IPS DF 19.7 (cell line): ENCODE results near the gene PCDH9.

Source experiments
- DNase-seq: peaks from one replicate; pipeline ENCODE4 v3.0.0-alpha.2; 2013; ENCODE audit warnings: low read depth, low spot score

The PCDH9 gene

GRCh38 chr13:66972659-66973058, 257.5 kb downstream of the PCDH9 start:
- no peak for DNase-seq

GRCh38 chr13:66971004-66971403, 259.1 kb downstream of the PCDH9 start:
- DNase-seq: no peak

GRCh38 chr13:66969291-66969690, 260.8 kb downstream of the PCDH9 start:
- no peak for DNase-seq

- DNase-seq: no peak
Observed at GRCh38 chr13:66967811-66968597, 262.1 kb downstream of the PCDH9 start.

GRCh38 chr13:66965181-66965580, 265.0 kb downstream of the PCDH9 start:
- no peak for DNase-seq

GRCh38 chr13:66962953-66963352, 267.2 kb downstream of the PCDH9 start:
- DNase-seq: no peak

- no peak for DNase-seq
Observed at GRCh38 chr13:66958611-66959010, 271.5 kb downstream of the PCDH9 start.

- no peak for DNase-seq
Observed at GRCh38 chr13:66952507-66952906, 277.6 kb downstream of the PCDH9 start.

GRCh38 chr13:66951426-66951825, 278.7 kb downstream of the PCDH9 start:
- no peak for DNase-seq

GRCh38 chr13:66950666-66951065, 279.5 kb downstream of the PCDH9 start:
- no peak for DNase-seq

GRCh38 chr13:66948910-66949309, 281.2 kb downstream of the PCDH9 start:
- no peak for DNase-seq

GRCh38 chr13:66943530-66943929, 286.6 kb downstream of the PCDH9 start:
- no peak for DNase-seq

- DNase-seq: no peak
Observed at GRCh38 chr13:66940113-66940512, 290.0 kb downstream of the PCDH9 start.

GRCh38 chr13:66937423-66937822, 292.7 kb downstream of the PCDH9 start:
- DNase-seq: no peak

GRCh38 chr13:66933994-66934393, 296.1 kb downstream of the PCDH9 start:
- no peak for DNase-seq

- no peak for DNase-seq
Observed at GRCh38 chr13:66933527-66933926, 296.6 kb downstream of the PCDH9 start.

GRCh38 chr13:66927562-66927961, 302.6 kb downstream of the PCDH9 start:
- no peak for DNase-seq

GRCh38 chr13:66926851-66927524, 303.1 kb downstream of the PCDH9 start:
- no peak for DNase-seq

- DNase-seq: no peak
Observed at GRCh38 chr13:66926200-66926850, 303.8 kb downstream of the PCDH9 start.

GRCh38 chr13:66922444-66922843, 307.7 kb downstream of the PCDH9 start:
- DNase-seq: no peak

GRCh38 chr13:66921437-66921836, 308.7 kb downstream of the PCDH9 start:
- DNase-seq: no peak

GRCh38 chr13:66915596-66916185, 314.4 kb downstream of the PCDH9 start:
- DNase-seq: no peak
